WERI-Rb-1 (cell line): ENCODE results near the gene NR6A1.

ENCODE experiments used
- DNase-seq: peaks from one replicate; pipeline ENCODE4 v3.0.0-alpha.2; 2020
- H3K27ac ChIP-seq: fragments of 250-450 bp; sonication (Bioruptor Pico); 2 replicates; pipeline ENCODE4 v1.5.1; 2020; ENCODE audit warnings: mild to moderate bottlenecking, moderate library complexity
- H3K27me3 ChIP-seq: fragments of 250-450 bp; sonication (Bioruptor Pico); 2 replicates; pipeline ENCODE4 v1.5.1; 2021; ENCODE audit warnings: mild to moderate bottlenecking, low read depth, moderate library complexity; ENCODE audit not compliant: insufficient read depth, severe bottlenecking
- H3K36me3 ChIP-seq: fragments of 250-450 bp; sonication (Bioruptor Pico); 2 replicates; pipeline ENCODE4 v1.5.1; 2020; ENCODE audit warnings: mild to moderate bottlenecking, moderate library complexity
- H3K4me3 ChIP-seq: 2 replicates; pipeline ENCODE4 v1.5.1; 2011; ENCODE audit warnings: low read depth, mild to moderate bottlenecking, control low read depth, low read length
- H3K9me3 ChIP-seq: fragments of 250-450 bp; sonication (Bioruptor Pico); 2 replicates; pipeline ENCODE4 v1.5.1; 2021; ENCODE audit warnings: mild to moderate bottlenecking, moderate library complexity; ENCODE audit not compliant: severe bottlenecking
- TF ChIP-seq, protein P1 (sequence below): IDR thresholded peaks from 2 replicates; pipeline ENCODE4 v1.5.1; 2011; ENCODE audit warnings: low read depth, mild to moderate bottlenecking, control low read depth, inconsistent platforms, low read length

NR6A1 gene

DNA sequence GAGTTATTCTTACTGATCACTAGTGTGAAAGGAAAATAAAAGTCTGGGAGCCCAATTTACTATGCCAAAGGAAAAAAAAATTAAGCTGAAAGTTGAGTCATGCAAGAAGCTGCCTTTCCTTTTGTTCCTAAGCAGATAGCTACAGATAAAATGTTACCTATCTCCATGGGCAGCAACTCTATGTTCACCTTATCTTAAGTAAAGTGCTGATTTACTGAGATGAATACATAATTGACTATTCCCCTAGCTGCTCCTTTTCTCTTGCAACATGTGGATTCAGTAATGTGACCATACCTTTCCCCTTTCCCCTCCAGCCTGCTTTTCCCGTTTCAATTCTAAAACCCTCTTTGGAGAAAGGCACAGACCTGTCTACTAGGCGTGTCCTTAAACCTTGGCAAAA lies 201.2 kb downstream of the NR6A1 start:
- no peak overlapping the region for H3K27ac ChIP-seq

DNA sequence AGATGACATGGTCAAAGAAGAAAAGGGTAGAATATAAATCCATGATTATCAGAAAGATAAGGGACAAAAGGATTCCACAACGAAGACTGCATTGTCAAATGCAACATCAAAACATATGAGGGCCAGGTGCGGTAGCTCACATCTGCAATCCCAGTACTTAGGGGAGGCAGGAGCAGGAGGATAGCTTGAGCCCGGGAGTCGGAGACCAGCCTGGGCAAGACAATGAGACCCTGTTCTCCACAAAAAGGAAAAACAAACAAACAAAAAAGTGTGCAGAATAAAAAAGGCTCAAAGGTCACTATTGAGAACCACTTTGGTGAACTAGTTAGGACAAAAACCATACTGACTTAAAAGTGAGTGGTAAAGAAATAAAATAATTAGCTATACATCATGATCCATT lies 203.7 kb downstream of the NR6A1 start:
- H3K27ac ChIP-seq, result no peak overlapping the region
- TF ChIP-seq, protein P1, sequence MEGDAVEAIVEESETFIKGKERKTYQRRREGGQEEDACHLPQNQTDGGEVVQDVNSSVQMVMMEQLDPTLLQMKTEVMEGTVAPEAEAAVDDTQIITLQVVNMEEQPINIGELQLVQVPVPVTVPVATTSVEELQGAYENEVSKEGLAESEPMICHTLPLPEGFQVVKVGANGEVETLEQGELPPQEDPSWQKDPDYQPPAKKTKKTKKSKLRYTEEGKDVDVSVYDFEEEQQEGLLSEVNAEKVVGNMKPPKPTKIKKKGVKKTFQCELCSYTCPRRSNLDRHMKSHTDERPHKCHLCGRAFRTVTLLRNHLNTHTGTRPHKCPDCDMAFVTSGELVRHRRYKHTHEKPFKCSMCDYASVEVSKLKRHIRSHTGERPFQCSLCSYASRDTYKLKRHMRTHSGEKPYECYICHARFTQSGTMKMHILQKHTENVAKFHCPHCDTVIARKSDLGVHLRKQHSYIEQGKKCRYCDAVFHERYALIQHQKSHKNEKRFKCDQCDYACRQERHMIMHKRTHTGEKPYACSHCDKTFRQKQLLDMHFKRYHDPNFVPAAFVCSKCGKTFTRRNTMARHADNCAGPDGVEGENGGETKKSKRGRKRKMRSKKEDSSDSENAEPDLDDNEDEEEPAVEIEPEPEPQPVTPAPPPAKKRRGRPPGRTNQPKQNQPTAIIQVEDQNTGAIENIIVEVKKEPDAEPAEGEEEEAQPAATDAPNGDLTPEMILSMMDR, result no peak
- H3K27me3 ChIP-seq, result no peaks in the 10 kb centered on the region
- H3K9me3 ChIP-seq, result no peaks in the 10 kb centered on the region
- H3K4me3 ChIP-seq, result no peak overlapping the region
- DNase-seq, result no peak
- H3K36me3 ChIP-seq, result peaks cover 5% of the 10 kb centered on the region; the same call in 1 of the 2 replicates

More for the DNA sequence above, 201.2 kb downstream of the NR6A1 start:
- TF ChIP-seq, protein P1, result no peak
- no peak for DNase-seq
- Histone ChIP-seq H3K4me3 (no peak overlapping the region), H3K36me3 (no peaks in the 10 kb centered on the region; the same call in 1 of the 2 replicates), H3K27me3 (no peaks in the 10 kb centered on the region), H3K9me3 (no peaks in the 10 kb centered on the region)

DNA sequence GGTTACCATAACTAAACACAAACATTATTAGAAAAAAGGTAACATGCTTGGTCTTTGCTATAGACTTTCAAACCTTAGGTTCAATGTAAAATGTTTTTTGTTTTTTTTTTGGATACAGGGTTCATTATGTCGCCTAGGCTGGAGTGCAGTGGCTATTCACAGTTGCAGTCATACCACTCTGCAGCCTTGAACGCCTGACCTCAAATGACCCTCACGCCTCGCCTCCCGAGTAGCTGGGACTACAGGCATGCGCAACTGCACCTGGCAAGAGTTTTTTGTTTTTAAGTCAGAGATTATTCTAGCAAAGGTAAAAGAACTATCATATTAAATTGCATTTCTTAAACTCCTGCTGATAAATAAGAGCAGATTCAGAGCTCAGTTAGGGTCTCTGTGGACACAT lies 208.8 kb downstream of the NR6A1 start:
- Histone ChIP-seq H3K36me3 (0 out of 2 replicates have a peak, but pooled peaks cover 5% of the 10 kb centered on the region), H3K9me3 (no peaks in the 10 kb centered on the region), H3K4me3 (no peak overlapping the region), H3K27me3 (no peaks in the 10 kb centered on the region), H3K27ac (no peak overlapping the region)
- TF ChIP-seq, protein P1, result no peak
- DNase-seq, result no peak

DNA sequence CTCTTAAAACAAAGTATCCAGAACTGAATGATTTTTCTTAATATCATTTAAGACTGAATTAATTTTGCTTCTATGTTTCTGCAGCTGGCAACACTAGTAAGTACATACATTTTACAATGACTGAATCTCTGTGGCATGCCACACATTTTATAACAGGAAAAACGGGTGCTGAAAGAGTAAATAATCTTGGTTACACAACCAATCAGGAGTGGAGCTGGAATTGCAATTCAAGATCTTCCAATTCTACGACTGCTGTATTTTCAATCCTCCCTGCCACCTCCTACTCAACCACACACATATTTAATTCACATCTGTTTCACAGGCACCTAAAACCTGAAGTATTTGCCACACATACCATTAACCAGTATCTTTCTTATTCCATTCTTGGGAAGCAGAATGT lies 211.2 kb downstream of the NR6A1 start:
- H3K27me3 ChIP-seq, result no peaks in the 10 kb centered on the region
- TF ChIP-seq, protein P1, result no peak
- no peak overlapping the region for H3K27ac ChIP-seq
- H3K36me3 ChIP-seq, result 0 out of 2 replicates have a peak, but pooled peaks cover 5% of the 10 kb centered on the region
- DNase-seq, result no peak
- H3K9me3 ChIP-seq, result no peaks in the 10 kb centered on the region
- H3K4me3 ChIP-seq, result no peak overlapping the region

DNA sequence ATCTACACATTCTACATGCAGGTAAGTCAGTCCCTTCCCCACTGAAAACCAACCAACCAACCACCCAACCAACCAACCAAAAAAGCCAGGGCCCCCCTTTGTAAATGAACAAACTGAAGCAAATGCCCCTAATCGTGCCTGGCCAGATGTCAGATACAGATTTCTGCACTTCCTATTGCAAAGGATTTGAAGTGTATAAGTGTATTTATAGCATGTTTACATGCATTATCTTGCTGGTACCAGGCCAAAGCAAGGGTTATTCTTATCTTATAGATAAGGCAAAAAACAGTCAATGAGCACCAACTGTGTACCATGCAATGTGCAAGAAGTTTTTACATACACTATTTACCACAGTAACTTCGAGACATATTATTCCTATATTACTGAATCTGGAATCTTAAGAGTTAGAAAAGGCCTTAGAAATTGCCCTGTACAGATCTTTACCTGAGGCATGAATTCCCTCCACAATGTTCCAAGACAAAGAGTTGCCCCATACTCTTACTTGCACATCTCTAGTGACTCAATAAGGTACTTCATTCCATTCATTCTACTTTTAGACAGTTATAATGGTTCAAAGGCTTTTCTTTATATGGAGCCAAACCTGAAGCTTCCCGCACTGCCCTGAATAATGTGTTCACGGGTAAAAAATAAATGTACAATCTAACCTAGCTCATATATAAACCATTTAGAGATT lies 212.2 kb downstream of the NR6A1 start:
- Histone ChIP-seq H3K27me3 (no peaks in the 10 kb centered on the region), H3K4me3 (no peak overlapping the region), H3K9me3 (no peaks in the 10 kb centered on the region), H3K36me3 (peaks cover 8% of the 10 kb centered on the region; the same call in 1 of the 2 replicates), H3K27ac (no peak overlapping the region)
- no peak for DNase-seq
- TF ChIP-seq, protein P1, result no peak

DNA sequence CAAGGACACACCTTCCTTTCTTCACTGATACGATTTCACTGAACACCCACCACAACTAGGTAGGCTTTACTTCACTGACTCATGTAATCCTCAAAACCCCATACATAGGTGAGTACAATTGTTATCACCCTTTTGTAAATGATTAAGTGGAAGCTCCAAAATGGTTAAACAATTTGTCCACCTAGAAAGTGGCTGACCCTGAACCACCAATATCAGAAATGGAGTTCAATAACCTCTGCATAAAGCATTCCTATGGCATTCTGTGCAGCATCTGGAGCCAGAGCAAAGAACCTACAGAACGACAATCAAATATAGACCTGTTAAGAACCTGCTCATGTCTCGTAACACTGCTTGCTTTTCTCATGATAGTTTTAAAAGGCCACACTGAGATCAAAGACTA lies 213.2 kb downstream of the NR6A1 start:
- DNase-seq, result no peak
- Histone ChIP-seq H3K9me3 (no peaks in the 10 kb centered on the region), H3K27ac (no peak overlapping the region), H3K27me3 (no peaks in the 10 kb centered on the region), H3K36me3 (peaks cover 10% of the 10 kb centered on the region), H3K4me3 (no peak overlapping the region)
- TF ChIP-seq, protein P1, result no peak
